Breast epithelium (tissue), 4 donors: ENCODE results near the gene TRMT2A. TPM values are rescaled to one million over a fixed set of nuclear protein-coding genes. Genes with fewer than 3 reads are reported as not detected.

Experiments used
- DNase-seq, 2 donors: peaks; one replicate each; pipeline ENCODE4 v3.0.0-alpha.2; 2019; ENCODE audit warnings: low spot score in 2 of 2
- H3K27ac ChIP-seq, 2 donors: fragments of 200-600 bp; sonication (generic) in 1 of 2; one replicate each; pipeline ENCODE4 v1.5.1; 2016 to 2019; ENCODE audit warnings: mild to moderate bottlenecking in 1 of 2
- H3K27me3 ChIP-seq, 2 donors: fragments of 200-600 bp; sonication (generic) in 1 of 2; one replicate each; pipeline versions ENCODE4 v1.5.1 to v1.6.0; 2017 to 2019; ENCODE audit warnings: control low read depth in 1 of 2, mild to moderate bottlenecking in 1 of 2
- H3K36me3 ChIP-seq: fragments of 200-600 bp; one replicate; pipeline ENCODE4 v1.5.1; 2019
- H3K4me1 ChIP-seq, 2 donors: fragments of 200-600 bp; sonication (generic); one replicate each; pipeline ENCODE4 v1.5.1; 2016 to 2019; ENCODE audit warnings: control low read depth in 1 of 2
- H3K4me3 ChIP-seq, 3 donors: fragments of 200-600 bp; sonication (generic); 1 replicate in 2 of 3; 2 replicates in 1 of 3; pipeline ENCODE4 v1.5.1; 2016 to 2019; ENCODE audit warnings: mild to moderate bottlenecking in 3 of 3, moderate library complexity in 2 of 3
- H3K9me3 ChIP-seq, 2 donors: fragments of 200-600 bp; sonication (generic) in 1 of 2; one replicate each; pipeline ENCODE4 v1.5.1; 2016 to 2019; ENCODE audit warnings: control low read depth in 1 of 2
- POLR2A ChIP-seq: fragments of 450-650 bp; IDR thresholded peaks from one replicate; pipeline ENCODE4 v1.6.1; 2016; ENCODE audit warnings: antibody characterized with exemption, mild to moderate bottlenecking, moderate library complexity
- POLR2AphosphoS5 ChIP-seq, 3 donors: sonication (generic); formaldehyde crosslinking; IDR thresholded peaks; one replicate each; pipeline ENCODE4 v1.6.1; 2017; ENCODE audit warnings: antibody characterized with exemption in 3 of 3
- intact Hi-C: fragments of 100-400 bp; cut with DNase I; formaldehyde crosslinking; loops from one replicate; pipeline ENCODE4 v1.15.1; 2023; ENCODE audit warnings: low total_unique reads
- total RNA-seq, 3 donors: library from RNA; depleted of rRNA; stranded (reverse); fragments of >200 nt; gene quantifications; one replicate each; pipeline ENCODE4 v1.1.0, GENCODE V29; 2016
- TF ChIP-seq, protein P1 (sequence below), 3 donors: fragments of 450-650 bp; IDR thresholded peaks; one replicate each; pipeline ENCODE4 v1.5.1; 2016 to 2017; ENCODE audit warnings: antibody characterized with exemption in 3 of 3, mild to moderate bottlenecking in 3 of 3, moderate library complexity in 3 of 3

The TRMT2A gene, protein sequence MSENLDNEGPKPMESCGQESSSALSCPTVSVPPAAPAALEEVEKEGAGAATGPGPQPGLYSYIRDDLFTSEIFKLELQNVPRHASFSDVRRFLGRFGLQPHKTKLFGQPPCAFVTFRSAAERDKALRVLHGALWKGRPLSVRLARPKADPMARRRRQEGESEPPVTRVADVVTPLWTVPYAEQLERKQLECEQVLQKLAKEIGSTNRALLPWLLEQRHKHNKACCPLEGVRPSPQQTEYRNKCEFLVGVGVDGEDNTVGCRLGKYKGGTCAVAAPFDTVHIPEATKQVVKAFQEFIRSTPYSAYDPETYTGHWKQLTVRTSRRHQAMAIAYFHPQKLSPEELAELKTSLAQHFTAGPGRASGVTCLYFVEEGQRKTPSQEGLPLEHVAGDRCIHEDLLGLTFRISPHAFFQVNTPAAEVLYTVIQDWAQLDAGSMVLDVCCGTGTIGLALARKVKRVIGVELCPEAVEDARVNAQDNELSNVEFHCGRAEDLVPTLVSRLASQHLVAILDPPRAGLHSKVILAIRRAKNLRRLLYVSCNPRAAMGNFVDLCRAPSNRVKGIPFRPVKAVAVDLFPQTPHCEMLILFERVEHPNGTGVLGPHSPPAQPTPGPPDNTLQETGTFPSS
- total RNA-seq = 10 to 100 TPM; 49.8 to 72.4 (median 51.1) TPM

DNA sequence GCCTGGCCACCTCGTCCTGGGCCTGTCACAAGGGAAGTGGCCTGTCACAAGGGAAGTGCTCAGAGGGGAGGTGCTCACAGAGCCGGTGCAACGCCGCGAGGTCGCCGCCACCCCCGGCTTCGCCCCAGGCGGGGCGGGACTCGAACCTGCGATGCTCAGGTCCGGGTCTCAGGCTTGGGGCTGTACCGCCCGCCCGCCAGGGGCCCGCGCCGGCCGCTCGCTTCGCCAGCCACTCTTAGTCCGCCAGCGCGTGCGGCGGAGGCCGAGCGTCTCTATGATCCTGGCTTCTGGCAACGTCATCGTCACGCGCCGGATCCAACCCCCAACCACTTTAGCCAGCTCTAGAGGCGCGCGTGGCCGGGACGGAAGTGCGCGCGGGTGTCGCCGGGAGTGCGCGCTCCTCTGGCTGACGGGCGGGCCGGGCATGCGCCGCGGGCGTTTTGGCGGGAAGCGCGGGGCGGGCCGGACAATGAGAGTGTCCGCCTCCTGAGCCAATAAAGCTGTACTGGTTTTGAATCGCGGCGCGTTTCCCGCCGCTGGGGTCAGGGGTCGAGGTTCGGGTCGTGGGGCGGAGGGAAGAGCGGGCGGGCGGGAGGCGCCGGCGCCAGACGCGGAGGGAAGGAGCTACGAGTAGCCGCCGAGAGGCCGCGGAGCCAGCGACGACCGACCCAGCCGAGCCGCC lies at the start of gene TRMT2A:
TRMT2A (minus strand) TSS at position 276 of the 682 bp plus-strand sequence. CDS start 320 bp downstream, outside the sequence.
- H3K27me3 ChIP-seq = no peaks in the 10 kb centered on the region
- peak within 1 kb of the TSS; percentile 87 to 91 for H3K27ac ChIP-seq
- intact Hi-C loops = no loop called here
- TF ChIP-seq POLR2A = no peak
- peak; percentile 83 to 90 (median 89) for TF ChIP-seq POLR2AphosphoS5 (IDR thresholded peaks at IDR 0.05)
- TF ChIP-seq, protein P1, sequence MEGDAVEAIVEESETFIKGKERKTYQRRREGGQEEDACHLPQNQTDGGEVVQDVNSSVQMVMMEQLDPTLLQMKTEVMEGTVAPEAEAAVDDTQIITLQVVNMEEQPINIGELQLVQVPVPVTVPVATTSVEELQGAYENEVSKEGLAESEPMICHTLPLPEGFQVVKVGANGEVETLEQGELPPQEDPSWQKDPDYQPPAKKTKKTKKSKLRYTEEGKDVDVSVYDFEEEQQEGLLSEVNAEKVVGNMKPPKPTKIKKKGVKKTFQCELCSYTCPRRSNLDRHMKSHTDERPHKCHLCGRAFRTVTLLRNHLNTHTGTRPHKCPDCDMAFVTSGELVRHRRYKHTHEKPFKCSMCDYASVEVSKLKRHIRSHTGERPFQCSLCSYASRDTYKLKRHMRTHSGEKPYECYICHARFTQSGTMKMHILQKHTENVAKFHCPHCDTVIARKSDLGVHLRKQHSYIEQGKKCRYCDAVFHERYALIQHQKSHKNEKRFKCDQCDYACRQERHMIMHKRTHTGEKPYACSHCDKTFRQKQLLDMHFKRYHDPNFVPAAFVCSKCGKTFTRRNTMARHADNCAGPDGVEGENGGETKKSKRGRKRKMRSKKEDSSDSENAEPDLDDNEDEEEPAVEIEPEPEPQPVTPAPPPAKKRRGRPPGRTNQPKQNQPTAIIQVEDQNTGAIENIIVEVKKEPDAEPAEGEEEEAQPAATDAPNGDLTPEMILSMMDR (IDR thresholded peaks at IDR 0.05) = no peak
- H3K4me1 ChIP-seq = peaks cover 5 to 21% of the 10 kb centered on the region in 2 donors
- H3K36me3 ChIP-seq = no peaks in the 10 kb centered on the region
- DNase-seq = peak; percentile 96 to 97
- H3K9me3 ChIP-seq = no peaks in the 10 kb centered on the region
- peak within 1 kb of the TSS; percentile 70 to 94 (median 85) for H3K4me3 ChIP-seq

DNA sequence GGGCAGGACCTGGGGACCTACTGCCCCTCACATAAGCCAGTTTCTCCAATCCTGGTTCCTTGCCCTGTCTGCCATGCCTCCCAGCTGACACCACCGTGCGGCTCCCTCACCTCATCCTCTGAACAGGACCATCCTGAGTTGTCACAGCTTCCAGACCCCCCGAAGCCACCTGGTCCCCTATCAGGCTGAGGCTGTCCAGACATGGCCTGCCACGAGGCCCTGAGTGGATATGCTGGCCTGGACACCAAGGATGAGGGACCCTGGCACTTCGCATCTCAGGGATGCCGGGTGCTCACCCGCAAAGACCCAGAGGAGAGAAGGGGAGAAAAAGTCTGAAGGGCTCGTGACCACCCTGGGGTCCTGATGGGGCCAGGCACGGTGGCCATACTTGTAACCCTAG lies 49.7 kb upstream of the TRMT2A start:
- H3K36me3 ChIP-seq = no peaks in the 10 kb centered on the region
- TF ChIP-seq POLR2A (no peak), POLR2AphosphoS5 (IDR thresholded peaks at IDR 0.05) (no peak)
- TF ChIP-seq, protein P1 (IDR thresholded peaks at IDR 0.05) = no peak
- H3K27ac ChIP-seq = no peak overlapping the region
- no peak for DNase-seq
- intact Hi-C loops = no loop called here
- no peaks in the 10 kb centered on the region for H3K27me3 ChIP-seq
- no peaks in the 10 kb centered on the region for H3K9me3 ChIP-seq
- H3K4me3 ChIP-seq = no peak overlapping the region
- no peaks in the 10 kb centered on the region for H3K4me1 ChIP-seq

DNA sequence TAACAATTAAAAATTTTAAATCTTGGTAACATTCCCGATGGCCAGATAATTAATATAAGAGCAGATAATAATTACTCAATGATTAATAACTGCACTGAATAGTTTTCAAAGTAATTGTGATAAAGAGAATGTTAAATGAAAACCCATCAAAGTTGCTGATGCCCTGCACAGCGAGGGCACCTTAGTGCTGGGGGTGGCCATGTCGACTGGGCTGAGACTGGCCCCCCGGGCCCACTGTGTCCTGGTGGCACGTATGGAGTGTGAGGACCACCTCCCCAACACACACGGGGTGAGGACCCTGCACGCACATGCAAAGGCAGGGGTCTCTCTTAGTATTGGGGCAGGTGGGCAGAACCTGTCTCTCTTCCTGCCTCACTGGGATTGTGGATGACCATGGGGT lies 48.9 kb upstream of the TRMT2A start:
- H3K27ac ChIP-seq = no peak overlapping the region

DNA sequence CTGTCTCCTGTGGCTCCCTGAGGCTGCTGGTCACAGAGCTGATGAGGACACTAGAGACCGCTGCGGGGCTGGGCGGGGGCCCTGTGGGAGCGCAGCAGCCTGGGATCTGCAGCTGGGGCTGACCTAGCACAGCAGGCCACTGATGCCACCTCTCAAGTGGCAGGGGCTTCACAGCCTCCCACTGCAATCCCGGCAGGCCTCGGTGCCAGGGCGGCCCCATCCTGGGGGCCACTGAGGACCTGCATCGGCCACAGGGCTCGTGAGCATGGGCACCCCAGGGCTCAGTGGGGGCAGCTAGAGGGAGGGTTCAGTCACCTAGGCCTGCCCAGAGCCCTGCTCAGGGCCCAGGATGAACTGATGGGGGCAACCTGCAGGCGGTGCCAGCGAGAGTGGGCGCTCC lies 48.4 kb upstream of the TRMT2A start:
- H3K36me3 ChIP-seq = no peaks in the 10 kb centered on the region
- DNase-seq = no peak
- no peak for TF ChIP-seq POLR2AphosphoS5 (IDR thresholded peaks at IDR 0.05)
- no peak for TF ChIP-seq POLR2A
- TF ChIP-seq, protein P1 (IDR thresholded peaks at IDR 0.05) = no peak
- no peaks in the 10 kb centered on the region for H3K27me3 ChIP-seq
- H3K4me3 ChIP-seq = no peak overlapping the region
- no peak overlapping the region for H3K27ac ChIP-seq
- no peaks in the 10 kb centered on the region for H3K4me1 ChIP-seq
- intact Hi-C loops = no loop called here
- no peaks in the 10 kb centered on the region for H3K9me3 ChIP-seq

More for the DNA sequence above, 48.9 kb upstream of the TRMT2A start:
- Histone ChIP-seq H3K36me3 (no peaks in the 10 kb centered on the region), H3K9me3 (no peaks in the 10 kb centered on the region), H3K27me3 (no peaks in the 10 kb centered on the region), H3K4me1 (no peaks in the 10 kb centered on the region), H3K4me3 (no peak overlapping the region)
- intact Hi-C loops = no loop called here
- DNase-seq = no peak
- TF ChIP-seq POLR2AphosphoS5 (IDR thresholded peaks at IDR 0.05) = no peak
- TF ChIP-seq, protein P1 (IDR thresholded peaks at IDR 0.05) = no peak
- TF ChIP-seq POLR2A = no peak
